Endothelial cell of umbilical vein (primary cell): ENCODE data around the gene MGAT4A. TPM values are rescaled to one million over a fixed set of nuclear protein-coding genes. Genes with fewer than 3 reads are reported as not detected.

Source experiments
- BruUV-seq: library from RNA; stranded (reverse); fragments of 400-500 nt; replicated peaks from 2 replicates; lab custom pipeline; 2021; lab: Mats Ljungman, UMichigan
- CTCF ChIA-PET: fragments of 300-600, 350-600 bp; sonication (Branson Sonifier 250); formaldehyde crosslinking; loops from one replicate; lab custom pipeline; 2021; ENCODE audit warnings: antibody characterized with exemption, inconsistent platforms; lab: Charles Lee
- POLR2A ChIA-PET: fragments of 300-600, 350-600 bp; sonication (Branson Sonifier 250); formaldehyde crosslinking; loops from one replicate; lab custom pipeline; 2021; ENCODE audit warnings: antibody characterized with exemption, inconsistent platforms; lab: Charles Lee
- DNase-seq: peaks from one replicate; pipeline ENCODE4 v3.0.0-alpha.2; 2011; ENCODE audit warnings: low read depth, low spot score
- FAIRE-seq: peaks from 2 replicates; lab custom pipeline; 2011; peaks lifted over from hg19 to GRCh38; lab: Jason Lieb, UNC
- H2AFZ ChIP-seq: 2 replicates; pipeline ENCODE4 v1.6.0; 2012; ENCODE audit warnings: low read depth, low read length, control low read depth, inconsistent platforms
- H3K27ac ChIP-seq: 2 replicates; pipeline ENCODE4 v1.5.1; 2011; ENCODE audit warnings: low read depth, mild to moderate bottlenecking, control low read depth, low read length, moderate library complexity; ENCODE audit not compliant: insufficient read depth
- H3K27me3 ChIP-seq, 2 experiments: 2 replicates each; pipeline versions ENCODE4 v1.6.0 to v1.6.1; 2011; ENCODE audit warnings: low read length in 2 of 2, mixed read lengths in 1 of 2; ENCODE audit not compliant: control insufficient read depth in 2 of 2, insufficient read depth in 2 of 2
- H3K36me3 ChIP-seq, 2 experiments: 2 replicates in 1 of 2; 3 replicates in 1 of 2; pipeline ENCODE4 v1.5.1; 2011; ENCODE audit warnings: low read length in 2 of 2, mild to moderate bottlenecking in 1 of 2, moderate library complexity in 1 of 2; ENCODE audit not compliant: control insufficient read depth in 2 of 2, insufficient read depth in 2 of 2; ENCODE audit errors: extremely low read depth in 1 of 2
- H3K4me1 ChIP-seq: 3 replicates; pipeline ENCODE4 v1.5.1; 2011; ENCODE audit warnings: mild to moderate bottlenecking, low read length; ENCODE audit not compliant: control insufficient read depth, insufficient read depth; ENCODE audit errors: extremely low read depth
- H3K4me2 ChIP-seq: 2 replicates; pipeline ENCODE4 v1.6.1; 2011; ENCODE audit warnings: low read length, control low read depth, mixed read lengths; ENCODE audit not compliant: insufficient read depth
- H3K4me3 ChIP-seq, 3 experiments: fragments of 200-600 bp in 1 of 3; sonication (generic), shearing (Covaris generic) in 1 of 3; replicated peaks in 1 of 3; 2 replicates each; pipeline ENCODE4 v1.5.1; 2011 to 2016; ENCODE audit warnings: control low read depth in 3 of 3, low read length in 3 of 3, mild to moderate bottlenecking in 2 of 3, inconsistent platforms in 1 of 3, low read depth in 1 of 3, moderate library complexity in 1 of 3; ENCODE audit not compliant: insufficient read depth in 1 of 3
- H3K79me2 ChIP-seq: 2 replicates; pipeline ENCODE4 v1.6.0; 2012; ENCODE audit warnings: low read length, inconsistent platforms; ENCODE audit not compliant: control insufficient read depth, insufficient read depth
- H3K9ac ChIP-seq: replicated peaks from 2 replicates; pipeline ENCODE3; 2011; ENCODE audit warnings: low read length, control low read depth; ENCODE audit not compliant: insufficient read depth; ENCODE audit errors: extremely low read depth
- H3K9me1 ChIP-seq: replicated peaks from 3 replicates; pipeline ENCODE4 v1.6.0; 2011; ENCODE audit warnings: mild to moderate bottlenecking, low read length; ENCODE audit not compliant: control insufficient read depth, insufficient read depth; ENCODE audit errors: extremely low read depth
- H3K9me3 ChIP-seq: replicated peaks from 2 replicates; pipeline ENCODE4 v1.5.1; 2012; ENCODE audit warnings: low read length, inconsistent platforms; ENCODE audit not compliant: control insufficient read depth, insufficient read depth
- H4K20me1 ChIP-seq: replicated peaks from 2 replicates; pipeline ENCODE3; 2011; ENCODE audit warnings: mild to moderate bottlenecking, low read length; ENCODE audit not compliant: control insufficient read depth, insufficient read depth; ENCODE audit errors: extremely low read depth
- CTCF ChIP-seq, 2 donors: IDR thresholded peaks; 1 replicate in 1 of 2; 2 replicates in 1 of 2; pipeline ENCODE4 v1.5.1; 2011; ENCODE audit warnings: low read length in 2 of 2, mild to moderate bottlenecking in 2 of 2, moderate library complexity in 2 of 2, control low read depth in 1 of 2, inconsistent platforms in 1 of 2, low read depth in 1 of 2; ENCODE audit not compliant: insufficient read depth in 1 of 2; ENCODE audit errors: extremely low read depth in 1 of 2
- EZH2 ChIP-seq: IDR thresholded peaks from 2 replicates; pipeline ENCODE4 v1.6.1; 2012; ENCODE audit warnings: borderline replicate concordance, low read depth, mild to moderate bottlenecking, moderate library complexity, low read length, inconsistent platforms; ENCODE audit not compliant: severe bottlenecking
- FOS ChIP-seq: IDR thresholded peaks from 2 replicates; pipeline ENCODE4 v1.6.1; 2011; ENCODE audit warnings: mild to moderate bottlenecking, low read length, moderate library complexity, borderline replicate concordance; ENCODE audit not compliant: insufficient read depth
- JUN ChIP-seq: IDR thresholded peaks from 2 replicates; pipeline ENCODE4 v1.6.1; 2011; ENCODE audit warnings: borderline replicate concordance, low read depth; ENCODE audit not compliant: insufficient read length, insufficient read depth
- MAX ChIP-seq: IDR thresholded peaks from 2 replicates; pipeline ENCODE4 v1.6.1; 2011; ENCODE audit not compliant: insufficient read depth, insufficient read length
- MYC ChIP-seq: IDR thresholded peaks from one replicate; pipeline ENCODE4 v1.6.1; 2011; ENCODE audit warnings: mild to moderate bottlenecking, low read depth, low read length
- POLR2A ChIP-seq: IDR thresholded peaks from 2 replicates; pipeline ENCODE4 v1.6.1; 2012; ENCODE audit warnings: low read depth, mild to moderate bottlenecking, control low read depth, low read length
- POLR2AphosphoS5 ChIP-seq: IDR thresholded peaks from 2 replicates; pipeline ENCODE4 v1.6.1; 2012; ENCODE audit warnings: low read depth, mild to moderate bottlenecking, control low read depth, low read length, moderate library complexity; ENCODE audit not compliant: insufficient read depth
- dilution Hi-C: fragments of 300-500 bp; cut with MboI; formaldehyde crosslinking; loops from one replicate; pipeline ENCODE4 v1.15.0; 2019; ENCODE audit warnings: low sequenced_read_pairs; ENCODE audit not compliant: extremely low pct_ligation_motif_present
- intact Hi-C: fragments of 100-400 bp; cut with micrococcal nuclease; formaldehyde crosslinking; loops from one replicate; pipeline ENCODE4 v1.10.0; 2022
- polyA plus RNA-seq, 4 experiments: library from polyadenylated mRNA; depleted of rRNA in 3 of 4; stranded (reverse) in 3 of 4; unstranded in 1 of 4; fragments of >200 nt; gene quantifications; 2 replicates each; pipeline versions ENCODE4 v1.2.1 to v1.2.3, GENCODE V29; 2011 to 2012; ENCODE audit warnings: missing spikeins in 1 of 4
- total RNA-seq: library from RNA; stranded (reverse); gene quantifications from 2 replicates; pipeline ENCODE4 v1.2.3, GENCODE V29; 2021

MGAT4A gene
- total and polyA plus RNA-seq, 2 donors (not counting 3 experiments of a cell fraction or from before 2014, with no cell fraction given) = 9.2 to 42.2 TPM

GRCh38 chr2:98683728-98684127 lies 47.2 kb downstream of the MGAT4A start:
- Histone ChIP-seq H3K4me1 (peaks cover 8% of the 10 kb centered on the region), H3K9me3 (no peaks in the 10 kb centered on the region), H4K20me1 (peaks cover 2% of the 10 kb centered on the region), H3K79me2 (peaks cover 72% of the 10 kb centered on the region), H3K4me3 (no peak overlapping the region), H3K9me1 (no peaks in the 10 kb centered on the region), H2AFZ (no peak overlapping the region), H3K36me3 (no peaks in the 10 kb centered on the region), H3K9ac (no peak overlapping the region), H3K27me3 (no peaks in the 10 kb centered on the region), H3K27ac (no peak overlapping the region), H3K4me2 (peak overlapping the region; percentile 16)
- DNase-seq (no peak), FAIRE-seq (no peak)
- ChIA-PET POLR2A (no interaction called here), CTCF (interaction anchor here (0.7 to 2.2 kb wide), 3 partner anchors 24 to 154 kb away, joined by 3 to 5 read pairs (median 5); no protein-coding TSS in a partner anchor)
- BruUV-seq = no TSS peak
- dilution Hi-C loops = no loop called here
- intact Hi-C loops = no loop called here
- no peak for TF ChIP-seq POLR2AphosphoS5
- no peak for TF ChIP-seq CTCF (IDR thresholded peaks at IDR 0.05; ENCODE audit: extremely low read depth in 1 of 2, insufficient read depth in 1 of 2, low read depth in 1 of 2, low read length in 2 of 2)
- no peak for TF ChIP-seq MYC
- no peak for TF ChIP-seq POLR2A
- no peak for TF ChIP-seq FOS
- no peak for TF ChIP-seq JUN
- TF ChIP-seq MAX = no peak
- no peak for TF ChIP-seq EZH2
